LNCAP (cell line): ENCODE results near the gene HIVEP3.

ENCODE experiments used
- TF ChIP-seq, protein P1 (sequence below): fragments of 450-650 bp; IDR thresholded peaks from 2 replicates; pipeline ENCODE4 v1.5.1; 2017; ENCODE audit warnings: mild to moderate bottlenecking

Gene HIVEP3

GRCh38 chr1:41660570-41661427, 257.9 kb downstream of the HIVEP3 start:
- TF ChIP-seq, protein P1, sequence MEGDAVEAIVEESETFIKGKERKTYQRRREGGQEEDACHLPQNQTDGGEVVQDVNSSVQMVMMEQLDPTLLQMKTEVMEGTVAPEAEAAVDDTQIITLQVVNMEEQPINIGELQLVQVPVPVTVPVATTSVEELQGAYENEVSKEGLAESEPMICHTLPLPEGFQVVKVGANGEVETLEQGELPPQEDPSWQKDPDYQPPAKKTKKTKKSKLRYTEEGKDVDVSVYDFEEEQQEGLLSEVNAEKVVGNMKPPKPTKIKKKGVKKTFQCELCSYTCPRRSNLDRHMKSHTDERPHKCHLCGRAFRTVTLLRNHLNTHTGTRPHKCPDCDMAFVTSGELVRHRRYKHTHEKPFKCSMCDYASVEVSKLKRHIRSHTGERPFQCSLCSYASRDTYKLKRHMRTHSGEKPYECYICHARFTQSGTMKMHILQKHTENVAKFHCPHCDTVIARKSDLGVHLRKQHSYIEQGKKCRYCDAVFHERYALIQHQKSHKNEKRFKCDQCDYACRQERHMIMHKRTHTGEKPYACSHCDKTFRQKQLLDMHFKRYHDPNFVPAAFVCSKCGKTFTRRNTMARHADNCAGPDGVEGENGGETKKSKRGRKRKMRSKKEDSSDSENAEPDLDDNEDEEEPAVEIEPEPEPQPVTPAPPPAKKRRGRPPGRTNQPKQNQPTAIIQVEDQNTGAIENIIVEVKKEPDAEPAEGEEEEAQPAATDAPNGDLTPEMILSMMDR: no peak

GRCh38 chr1:41659903-41660302, 258.8 kb downstream of the HIVEP3 start:
- TF ChIP-seq, protein P1: no peak

- TF ChIP-seq, protein P1: no peak
Observed at GRCh38 chr1:41659159-41659495, 259.6 kb downstream of the HIVEP3 start.

DNA sequence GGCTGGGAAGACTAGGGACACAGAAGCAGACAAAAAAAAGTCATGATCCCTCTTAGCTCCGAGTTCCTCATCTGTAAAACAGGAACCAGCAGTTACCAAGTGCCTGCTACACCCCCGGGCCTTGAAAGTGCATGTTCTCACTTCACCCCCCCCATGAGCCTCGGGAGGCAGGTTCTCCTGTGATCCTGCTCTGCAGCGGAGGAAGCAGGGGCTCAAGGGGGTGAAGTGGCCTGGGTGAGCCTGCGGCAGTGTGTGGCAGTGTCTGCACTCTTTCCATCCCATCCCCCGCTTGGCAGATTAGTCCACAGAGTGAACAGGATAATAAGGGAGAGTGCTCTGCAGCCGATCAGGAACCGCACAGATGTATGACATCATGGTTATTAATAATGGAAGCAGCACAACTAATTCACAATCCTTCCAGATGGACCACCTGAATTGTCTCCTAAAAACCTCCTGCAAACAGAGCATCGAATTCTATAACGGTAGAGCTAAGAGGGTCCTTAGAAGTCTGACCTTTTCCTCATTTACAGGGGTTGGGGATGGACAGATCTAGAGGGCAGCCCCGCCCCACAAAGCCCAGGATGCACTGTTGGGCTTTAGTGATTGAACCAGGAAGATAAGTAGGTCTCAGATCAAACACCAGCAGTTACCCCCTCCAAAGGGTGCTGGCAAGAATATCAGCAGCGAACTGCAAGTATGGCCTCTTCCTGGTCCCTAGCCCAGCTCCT, 260.1 kb downstream of the HIVEP3 start:
- TF ChIP-seq, protein P1: no peak

DNA sequence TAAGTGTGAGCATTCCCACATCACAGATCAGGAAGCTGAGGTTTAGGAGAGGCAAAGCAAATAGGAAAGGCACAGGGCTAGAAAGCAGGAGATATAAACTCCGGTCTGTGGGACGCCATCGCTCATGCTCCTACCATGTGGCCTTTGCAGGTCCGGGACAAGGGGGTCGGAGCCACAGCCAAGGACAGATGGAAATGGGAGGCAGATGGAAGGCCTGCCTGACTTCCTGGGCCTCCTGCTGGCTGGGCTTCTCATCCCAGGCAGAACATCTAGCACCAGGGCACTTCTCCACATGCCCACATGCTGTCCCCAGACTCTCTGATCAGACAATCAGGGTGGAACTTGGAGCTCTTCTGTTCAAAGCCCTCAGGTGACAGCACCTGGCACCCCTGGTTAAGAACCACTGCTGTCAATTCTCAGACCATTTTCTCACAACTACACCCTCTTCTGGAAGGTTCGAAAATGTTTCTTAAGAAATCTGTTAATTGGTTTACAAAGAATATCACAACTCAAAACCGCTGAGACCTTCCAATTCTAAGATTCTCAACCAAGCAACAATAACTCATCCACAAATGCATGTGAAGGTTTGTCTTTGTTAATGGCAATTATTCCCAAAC, 260.9 kb downstream of the HIVEP3 start:
- TF ChIP-seq, protein P1: no peak

GRCh38 chr1:41656825-41657500, 261.8 kb downstream of the HIVEP3 start:
- TF ChIP-seq, protein P1: no peak

DNA sequence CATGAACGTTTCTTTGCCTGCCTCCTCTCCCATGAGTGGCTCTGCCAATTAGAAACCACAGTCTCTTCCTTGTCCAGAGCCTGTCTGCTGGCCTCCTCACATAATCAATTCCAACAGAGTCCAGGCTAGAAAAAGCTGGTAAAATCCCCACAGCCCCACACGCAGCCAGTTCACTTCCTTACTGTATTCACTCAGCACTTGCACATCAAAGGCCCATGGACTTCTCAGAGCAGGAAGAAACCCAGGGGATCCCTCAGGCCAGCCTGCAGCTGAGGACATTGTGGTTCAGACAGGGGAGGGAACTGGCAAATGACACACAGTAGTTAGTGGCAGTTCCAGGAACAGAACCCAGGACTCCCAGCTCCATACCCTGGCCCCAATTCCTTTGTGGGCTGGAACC, 262.7 kb downstream of the HIVEP3 start:
- TF ChIP-seq, protein P1: no peak
